GM21390 (cell line): ENCODE measurements around the gene MED15.
"Not testable (repeated sequence)": the region's sequence is repeated elsewhere in the genome, so short reads cannot be mapped to it uniquely, and the experiment has no call there.

Experiments
- ATAC-seq: cut with Tn5 transposase; IDR thresholded peaks from one replicate; pipeline ENCODE4 v1.9.1; 2021; ENCODE audit not compliant: unreplicated experiment

The MED15 gene

DNA sequence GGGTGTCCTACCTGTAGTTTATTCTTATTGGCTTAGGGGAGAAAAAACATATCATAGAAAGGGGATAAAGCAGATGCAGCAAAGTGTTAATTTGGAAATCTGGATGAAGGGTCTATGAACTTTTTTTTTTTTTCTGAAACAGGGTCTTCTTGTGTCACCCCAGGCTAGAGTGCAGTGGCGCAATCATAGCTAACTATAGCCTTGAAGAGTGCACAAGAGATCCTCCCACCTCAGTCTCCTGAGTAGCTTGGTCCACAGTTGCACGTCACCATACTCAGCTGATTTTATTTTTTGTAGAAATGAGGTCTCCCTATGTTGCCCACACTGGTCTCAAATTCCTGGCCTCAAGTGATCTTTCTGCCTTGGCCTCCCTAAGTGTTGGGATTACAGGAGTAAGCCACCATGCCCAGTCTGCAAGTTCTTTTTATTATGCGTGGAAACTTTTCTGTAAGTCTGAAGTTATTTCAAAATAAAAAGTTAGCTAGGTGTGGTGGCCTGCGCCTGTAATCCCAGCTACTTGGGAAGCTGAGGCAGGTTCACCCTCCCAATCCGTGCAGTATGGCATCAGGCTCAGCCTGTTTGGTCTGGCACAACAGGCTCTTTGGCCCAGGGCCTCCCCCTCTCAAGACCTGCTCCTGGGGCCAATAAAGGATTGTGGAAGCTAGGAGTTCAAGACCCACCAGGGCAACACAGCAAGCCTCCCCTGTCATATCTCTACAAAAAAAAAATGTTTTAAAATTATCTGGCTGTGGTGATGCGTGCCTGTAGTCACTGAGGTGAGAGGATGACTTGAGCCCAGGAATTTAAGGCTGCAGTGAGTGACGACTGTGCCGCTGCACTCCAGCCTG lies 111.9 kb downstream of the MED15 start:
- ATAC-seq, result no peak

GRCh38 chr22:20619893-20620194 lies 112.4 kb downstream of the MED15 start:
- ATAC-seq, result not testable (repeated sequence)

- ATAC-seq, result no peak
Observed at GRCh38 chr22:20621162-20621561, 113.8 kb downstream of the MED15 start.

GRCh38 chr22:20622650-20623339 lies 115.4 kb downstream of the MED15 start:
- ATAC-seq, result no peak

DNA sequence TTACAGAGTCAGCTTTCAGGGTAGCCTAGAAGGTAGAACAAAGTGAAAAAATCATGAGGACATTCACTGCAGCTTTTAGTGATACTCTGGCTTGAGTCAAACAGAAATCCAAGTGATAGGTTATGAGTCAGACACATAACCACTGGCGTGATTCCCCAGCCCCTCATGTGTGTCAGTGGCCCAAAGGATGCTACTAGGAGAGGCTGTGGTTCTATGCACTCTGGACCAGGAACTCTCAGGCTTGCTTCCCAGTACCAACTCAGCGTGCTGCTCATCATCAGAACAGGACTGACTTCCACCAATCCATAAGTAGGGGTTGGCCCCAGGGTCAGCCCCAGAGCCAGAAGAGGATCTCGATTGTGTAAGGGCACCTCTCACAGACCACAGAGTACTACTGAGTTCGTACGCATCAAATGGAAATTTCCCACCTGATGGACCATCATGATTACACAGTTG lies 116.8 kb downstream of the MED15 start:
- peak; percentile 79 for ATAC-seq

DNA sequence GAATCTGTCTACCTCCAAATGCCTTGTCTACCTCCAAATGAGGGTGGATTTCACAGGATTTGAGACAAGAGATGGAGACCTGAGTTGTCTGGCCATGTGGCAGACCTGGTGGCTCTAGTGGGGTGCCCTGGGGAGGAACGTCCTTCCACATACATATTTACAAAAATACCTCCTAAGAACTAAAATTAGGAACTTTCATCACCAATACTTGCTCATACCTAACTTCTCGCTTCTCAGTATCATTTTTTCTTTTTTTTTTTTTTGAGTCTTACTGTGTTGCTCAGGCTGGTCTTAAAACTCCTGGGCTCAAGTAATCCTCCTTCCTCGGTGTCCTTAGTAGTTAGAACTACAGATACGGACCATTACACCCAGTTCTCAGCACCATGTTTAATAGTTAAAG lies 117.9 kb downstream of the MED15 start:
- no peak for ATAC-seq

DNA sequence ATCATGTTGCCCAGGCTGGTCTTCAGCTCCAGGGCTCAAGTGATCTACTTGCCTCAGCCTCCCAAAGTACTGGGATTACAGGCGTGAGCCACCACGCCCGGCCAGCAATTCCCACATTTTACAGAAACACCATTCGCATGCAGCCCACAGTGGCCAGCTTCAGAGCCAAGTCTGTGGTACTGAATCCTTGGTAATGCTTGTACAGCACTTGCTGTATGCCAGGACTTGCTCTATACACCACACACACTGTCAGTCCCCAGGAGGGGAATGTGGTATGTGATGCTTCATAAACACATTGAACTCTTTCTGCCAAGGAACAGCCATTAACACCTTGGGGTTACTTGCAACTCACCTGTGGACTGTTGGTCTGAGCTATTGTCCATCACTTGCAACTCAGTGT lies 119.4 kb downstream of the MED15 start:
- no peak for ATAC-seq

GRCh38 chr22:20627432-20627831 lies 120.0 kb downstream of the MED15 start:
- no peak for ATAC-seq

GRCh38 chr22:20628081-20628939 lies 120.9 kb downstream of the MED15 start:
- ATAC-seq, result no peak

DNA sequence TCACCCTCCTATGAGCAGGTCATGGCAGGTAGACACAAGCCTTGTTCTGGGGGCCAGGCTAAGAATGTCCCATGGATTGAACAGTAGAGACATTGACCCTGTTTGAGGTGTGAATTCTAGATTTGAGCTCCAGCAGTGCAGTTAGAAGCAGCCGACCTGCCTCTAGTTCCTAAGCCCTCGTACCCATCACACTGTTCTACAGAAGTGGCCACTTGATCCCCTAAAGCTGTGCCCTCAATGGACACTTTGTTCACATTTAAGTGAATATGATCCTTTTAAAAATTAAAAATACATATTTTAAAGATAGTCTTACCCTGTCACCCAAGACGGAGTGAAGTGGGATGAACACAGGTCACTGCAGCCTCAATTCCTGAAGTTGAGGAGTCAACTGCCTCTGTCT lies 122.0 kb downstream of the MED15 start:
- ATAC-seq, result no peak

- ATAC-seq, result no peak
Observed at GRCh38 chr22:20630873-20631617, 123.6 kb downstream of the MED15 start.

DNA sequence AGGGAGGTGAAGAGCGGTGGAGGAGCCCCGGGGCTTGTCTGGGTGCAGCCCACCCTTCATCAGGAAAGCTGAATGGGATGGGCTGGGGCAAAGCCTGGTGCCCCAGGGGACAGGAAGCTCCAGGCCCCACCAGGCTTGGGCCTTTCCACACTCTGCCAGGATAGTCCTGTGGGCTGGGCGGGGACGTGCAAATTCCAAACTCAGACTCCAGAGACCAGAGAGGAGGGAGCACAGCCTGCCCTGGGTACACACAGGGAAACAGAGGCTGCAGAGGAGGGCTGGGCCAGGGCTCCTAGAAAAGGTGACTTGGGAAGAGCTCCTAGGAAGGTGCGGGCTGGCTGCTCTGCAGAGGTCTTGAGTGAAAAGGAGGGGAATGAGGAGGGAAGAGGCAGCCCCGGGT lies 124.7 kb downstream of the MED15 start:
- ATAC-seq, result no peak

- ATAC-seq, result no peak
Observed at GRCh38 chr22:20632518-20632917, 125.1 kb downstream of the MED15 start.

DNA sequence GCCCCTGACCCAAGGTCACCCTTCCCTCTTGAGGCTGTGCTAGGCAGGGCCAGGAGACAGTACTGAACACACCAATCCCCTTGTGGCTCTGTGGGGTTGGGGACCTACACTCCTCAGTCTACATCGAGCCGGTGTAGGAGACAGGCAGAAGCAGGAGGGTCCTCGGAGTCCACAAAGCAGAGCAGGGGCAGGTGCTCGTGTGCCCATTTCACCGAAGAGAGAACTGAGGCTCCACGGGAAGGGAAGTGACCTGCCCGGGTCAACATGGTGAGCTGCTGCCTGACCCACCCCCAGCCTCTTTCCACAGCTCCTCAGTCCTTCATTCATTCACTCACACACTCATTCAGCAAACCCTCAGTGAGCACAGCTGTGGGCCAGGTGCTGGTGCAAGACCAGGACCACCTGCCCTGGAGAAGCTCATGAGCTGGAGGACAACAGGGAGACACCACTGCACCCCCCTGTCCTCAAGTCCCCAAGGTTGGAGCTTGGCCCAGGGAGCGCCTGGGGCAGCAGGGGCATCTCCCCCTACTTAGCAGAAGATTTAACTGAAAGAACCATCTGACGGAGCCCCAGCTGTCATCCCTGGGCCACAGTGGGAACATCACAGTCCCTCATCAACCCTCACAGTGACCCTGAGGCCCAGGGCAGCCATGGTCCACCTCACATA lies 127.3 kb downstream of the MED15 start:
- no peak for ATAC-seq

DNA sequence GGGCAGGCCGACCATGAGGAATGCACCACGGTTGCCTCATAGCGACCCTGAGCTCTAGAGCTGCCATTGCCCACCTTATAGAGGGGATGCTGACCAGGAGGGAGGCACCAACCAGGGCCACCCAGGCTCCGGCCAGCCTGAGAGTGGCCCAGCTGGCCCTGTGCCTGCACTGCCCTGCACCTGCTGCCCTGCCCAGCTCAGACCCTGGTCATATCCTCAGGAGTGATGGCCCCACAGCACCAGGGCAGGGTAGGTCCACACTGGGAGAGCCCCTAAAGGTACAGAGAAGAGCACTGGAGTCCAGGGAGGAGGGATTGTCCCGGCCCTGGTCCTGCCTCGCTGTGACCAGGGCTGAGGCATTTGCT lies 127.8 kb downstream of the MED15 start:
- ATAC-seq, result no peak

GRCh38 chr22:20636075-20636812 lies 128.8 kb downstream of the MED15 start:
- no peak for ATAC-seq

- ATAC-seq, result no peak
Observed at GRCh38 chr22:20636945-20637344, 129.5 kb downstream of the MED15 start.
